LNCAP (cell line): ENCODE measurements around the gene TOR1B.

Experiments used
- CTCF ChIP-seq: fragments of 450-650 bp; IDR thresholded peaks from 2 replicates; pipeline ENCODE4 v1.5.1; 2017; ENCODE audit warnings: mild to moderate bottlenecking

TOR1B gene

GRCh38 chr9:129813661-129814060, 10.7 kb downstream of the TOR1B start:
- no peak for TF ChIP-seq CTCF

GRCh38 chr9:129814432-129815223, 11.6 kb downstream of the TOR1B start:
- no peak for TF ChIP-seq CTCF

- no peak for TF ChIP-seq CTCF
These were observed 12.3 kb downstream of the TOR1B start for GRCh38 chr9:129815278-129815677.

- TF ChIP-seq CTCF: no peak
These were observed 13.8 kb downstream of the TOR1B start for GRCh38 chr9:129816501-129817435.

- TF ChIP-seq CTCF: no peak
These were observed 20.0 kb downstream of the TOR1B start for GRCh38 chr9:129822898-129823541.

- TF ChIP-seq CTCF: no peak
These were observed 20.6 kb downstream of the TOR1B start for GRCh38 chr9:129823542-129823934.

GRCh38 chr9:129823935-129824601, 21.1 kb downstream of the TOR1B start, which contains the start of gene TOR1A:
Gene TOR1A, minus strand, starts transcription at chr9:129824136. Its CDS starts 51 bp downstream, at chr9:129824085.
- no peak for TF ChIP-seq CTCF
